IPS-11a (cell line): ENCODE results near the gene MYBPHL.

Experiments used
- H3K4me3 ChIP-seq: one replicate; pipeline ENCODE4 v1.5.1; 2013; ENCODE audit warnings: low read depth, low read length, control low read depth

The MYBPHL gene

DNA sequence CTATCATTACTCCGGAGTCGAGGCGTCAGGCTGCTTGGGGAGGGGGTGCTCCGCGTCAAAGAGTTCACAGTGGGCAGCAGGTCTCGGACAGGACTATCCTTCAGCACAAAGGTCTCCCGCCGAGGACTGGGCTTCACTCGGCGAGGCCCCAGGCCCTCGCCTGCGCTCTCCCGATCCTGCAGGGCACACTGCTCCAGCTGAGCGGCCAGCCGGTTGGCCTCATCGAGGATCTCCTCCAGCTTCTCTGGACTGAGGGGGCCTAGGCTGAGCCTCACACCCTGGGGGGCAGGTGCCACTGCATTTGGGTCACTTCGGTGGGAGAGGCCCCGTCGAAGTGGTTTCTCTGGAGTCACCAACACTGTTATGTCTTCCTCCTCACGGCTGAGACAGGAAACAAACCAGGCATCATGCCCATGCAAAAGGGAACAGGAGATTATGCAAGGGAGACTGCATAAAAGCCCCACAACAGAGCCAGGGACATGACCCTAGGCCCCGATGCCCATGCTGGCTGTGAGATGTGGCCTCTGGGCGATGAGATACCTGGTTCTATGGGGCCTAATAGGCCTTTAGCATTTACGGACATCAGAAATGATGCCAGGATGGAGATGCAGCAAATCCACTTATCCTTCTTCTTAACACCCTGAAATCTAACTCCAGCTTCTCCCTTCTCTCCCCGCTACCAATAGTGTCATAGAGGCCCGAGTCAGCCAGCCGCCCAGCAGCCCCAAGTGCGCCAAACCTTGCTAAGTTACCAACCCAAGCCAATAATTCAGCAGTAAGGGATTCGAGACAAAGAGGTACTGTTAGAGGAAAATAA lies 24.9 kb downstream of the MYBPHL start:
- H3K4me3 ChIP-seq = peak overlapping the region; percentile 86

DNA sequence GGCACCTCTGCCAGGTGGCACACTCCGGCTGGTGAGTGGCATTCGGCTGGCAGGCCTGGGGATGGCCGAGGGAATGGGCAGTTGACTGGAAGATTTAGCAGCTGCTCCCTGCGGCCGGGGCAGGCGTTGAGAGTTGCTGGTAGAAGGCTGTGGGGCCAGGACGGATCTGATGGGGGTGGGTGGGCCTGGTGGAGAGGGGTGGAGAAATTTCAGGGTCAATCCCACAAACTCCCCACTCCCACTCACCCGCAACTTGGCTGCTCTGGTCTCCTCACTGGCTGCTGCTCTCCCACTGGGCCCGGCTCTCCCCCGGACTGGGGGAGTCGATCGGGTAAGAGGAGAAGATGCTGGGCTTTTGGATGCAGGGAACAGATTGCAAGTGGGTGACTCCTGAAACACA lies 25.9 kb downstream of the MYBPHL start:
- no peak overlapping the region for H3K4me3 ChIP-seq

DNA sequence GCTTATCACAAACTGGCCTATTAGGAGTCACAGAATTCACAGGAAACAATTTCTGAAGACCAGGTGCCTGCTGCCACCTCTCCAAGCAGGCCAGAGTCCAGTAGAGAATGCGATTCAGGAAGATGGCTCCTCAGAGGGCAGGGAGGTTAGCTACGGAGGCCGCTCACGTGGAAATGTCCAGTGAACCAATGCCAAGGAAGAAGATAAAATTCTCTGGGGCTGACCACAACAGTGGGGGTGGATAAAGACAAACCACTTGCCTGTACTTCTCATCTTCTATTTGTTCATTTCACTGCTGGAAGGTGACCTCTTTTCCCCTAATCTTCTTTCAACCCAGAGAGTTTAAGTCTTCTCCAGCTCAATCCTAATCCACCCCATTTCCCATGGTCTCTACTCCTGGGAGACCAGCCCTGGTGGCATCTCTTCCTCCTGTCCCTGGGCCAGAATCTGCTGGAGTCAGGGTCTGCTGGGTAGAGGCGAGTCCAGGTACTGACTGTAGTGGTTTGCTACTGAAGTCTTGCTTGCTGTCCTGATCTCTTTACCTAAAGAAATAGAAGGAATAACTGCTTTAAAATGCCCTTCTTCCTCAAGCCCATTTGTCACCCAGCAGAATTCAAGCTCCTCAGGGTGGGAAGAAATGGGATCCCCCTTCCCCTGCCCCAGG lies 27.1 kb downstream of the MYBPHL start:
- H3K4me3 ChIP-seq = no peak overlapping the region

DNA sequence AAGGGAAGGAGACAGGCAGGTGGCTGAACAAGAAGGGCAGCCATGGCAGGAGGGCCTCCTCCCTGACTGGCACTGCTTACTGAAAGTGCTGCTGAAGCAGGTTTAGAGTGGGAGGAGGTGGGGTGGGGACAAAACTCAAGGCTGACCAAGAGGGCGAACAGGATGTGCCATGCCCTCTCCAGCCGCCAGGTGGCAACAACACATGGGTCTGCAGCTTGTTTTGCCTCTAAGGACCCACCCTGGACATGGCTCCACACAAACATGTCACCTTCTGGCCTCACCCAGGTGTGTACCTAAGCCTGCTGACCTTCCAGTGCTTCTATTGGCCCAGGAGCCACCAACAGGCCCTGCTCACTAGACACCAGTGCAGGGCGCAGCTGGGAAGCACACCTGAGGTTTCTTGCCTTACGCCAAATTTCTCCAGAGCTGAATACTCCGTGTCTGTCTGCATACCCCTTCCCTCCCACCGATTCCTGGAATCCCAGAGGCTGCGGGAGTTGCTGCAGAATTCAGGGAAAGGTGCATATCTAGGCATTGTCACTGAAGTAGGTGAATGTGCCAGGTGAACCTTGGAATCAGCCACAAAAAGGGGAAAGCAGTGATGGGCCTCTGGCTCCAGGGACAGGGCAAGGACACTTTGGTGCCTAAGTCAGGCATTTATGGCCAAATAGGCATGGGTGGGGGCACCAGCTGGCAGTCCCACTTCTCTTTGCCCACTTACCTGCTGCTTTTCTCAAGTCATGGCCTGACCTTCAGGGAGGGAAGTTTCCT lies 29.2 kb downstream of the MYBPHL start:
- no peak overlapping the region for H3K4me3 ChIP-seq

DNA sequence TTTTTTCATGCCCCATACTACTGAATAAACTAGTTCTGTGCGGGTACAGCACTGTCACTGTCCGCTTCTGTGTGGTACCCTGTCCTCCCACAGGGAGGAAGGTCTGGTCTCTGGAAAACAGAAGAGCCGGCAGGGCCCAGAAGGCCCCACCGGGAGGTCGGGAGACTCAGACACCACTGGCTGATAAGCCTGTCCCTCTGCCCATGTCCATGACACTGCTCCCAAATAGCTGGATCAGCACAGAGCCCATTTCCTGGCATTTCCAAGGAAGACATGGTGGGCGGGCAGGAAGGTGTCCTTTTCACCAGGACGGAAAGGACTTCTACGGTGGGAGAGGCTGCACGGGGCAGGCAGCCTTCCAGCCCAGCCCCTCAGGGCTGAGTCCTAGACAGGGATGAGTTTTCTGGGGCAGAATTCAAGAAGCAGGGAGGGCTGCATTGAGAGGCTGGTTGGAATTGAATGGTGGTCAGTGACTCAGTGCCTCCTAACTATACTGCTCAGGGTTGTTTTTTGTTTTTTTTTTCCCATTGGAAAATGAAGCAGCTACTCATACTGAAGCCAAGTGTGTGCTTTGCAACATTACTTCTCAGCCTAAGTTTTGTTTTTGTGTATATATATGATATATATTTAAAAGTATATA lies 31.0 kb downstream of the MYBPHL start:
- H3K4me3 ChIP-seq = no peak overlapping the region

DNA sequence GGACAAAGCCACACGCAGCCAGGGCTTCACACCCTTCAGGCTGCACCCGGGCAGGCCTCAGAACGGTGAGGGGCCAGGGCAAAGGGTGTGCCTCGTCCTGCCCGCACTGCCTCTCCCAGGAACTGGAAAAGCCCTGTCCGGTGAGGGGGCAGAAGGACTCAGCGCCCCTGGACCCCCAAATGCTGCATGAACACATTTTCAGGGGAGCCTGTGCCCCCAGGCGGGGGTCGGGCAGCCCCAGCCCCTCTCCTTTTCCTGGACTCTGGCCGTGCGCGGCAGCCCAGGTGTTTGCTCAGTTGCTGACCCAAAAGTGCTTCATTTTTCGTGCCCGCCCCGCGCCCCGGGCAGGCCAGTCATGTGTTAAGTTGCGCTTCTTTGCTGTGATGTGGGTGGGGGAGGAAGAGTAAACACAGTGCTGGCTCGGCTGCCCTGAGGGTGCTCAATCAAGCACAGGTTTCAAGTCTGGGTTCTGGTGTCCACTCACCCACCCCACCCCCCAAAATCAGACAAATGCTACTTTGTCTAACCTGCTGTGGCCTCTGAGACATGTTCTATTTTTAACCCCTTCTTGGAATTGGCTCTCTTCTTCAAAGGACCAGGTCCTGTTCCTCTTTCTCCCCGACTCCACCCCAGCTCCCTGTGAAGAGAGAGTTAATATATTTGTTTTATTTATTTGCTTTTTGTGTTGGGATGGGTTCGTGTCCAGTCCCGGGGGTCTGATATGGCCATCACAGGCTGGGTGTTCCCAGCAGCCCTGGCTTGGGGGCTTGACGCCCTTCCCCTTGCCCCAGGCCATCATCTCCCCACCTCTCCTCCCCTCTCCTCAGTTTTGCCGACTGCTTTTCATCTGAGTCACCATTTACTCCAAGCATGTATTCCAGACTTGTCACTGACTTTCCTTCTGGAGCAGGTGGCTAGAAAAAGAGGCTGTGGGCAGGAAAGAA lies 32.0 kb downstream of the MYBPHL start:
- no peak overlapping the region for H3K4me3 ChIP-seq

DNA sequence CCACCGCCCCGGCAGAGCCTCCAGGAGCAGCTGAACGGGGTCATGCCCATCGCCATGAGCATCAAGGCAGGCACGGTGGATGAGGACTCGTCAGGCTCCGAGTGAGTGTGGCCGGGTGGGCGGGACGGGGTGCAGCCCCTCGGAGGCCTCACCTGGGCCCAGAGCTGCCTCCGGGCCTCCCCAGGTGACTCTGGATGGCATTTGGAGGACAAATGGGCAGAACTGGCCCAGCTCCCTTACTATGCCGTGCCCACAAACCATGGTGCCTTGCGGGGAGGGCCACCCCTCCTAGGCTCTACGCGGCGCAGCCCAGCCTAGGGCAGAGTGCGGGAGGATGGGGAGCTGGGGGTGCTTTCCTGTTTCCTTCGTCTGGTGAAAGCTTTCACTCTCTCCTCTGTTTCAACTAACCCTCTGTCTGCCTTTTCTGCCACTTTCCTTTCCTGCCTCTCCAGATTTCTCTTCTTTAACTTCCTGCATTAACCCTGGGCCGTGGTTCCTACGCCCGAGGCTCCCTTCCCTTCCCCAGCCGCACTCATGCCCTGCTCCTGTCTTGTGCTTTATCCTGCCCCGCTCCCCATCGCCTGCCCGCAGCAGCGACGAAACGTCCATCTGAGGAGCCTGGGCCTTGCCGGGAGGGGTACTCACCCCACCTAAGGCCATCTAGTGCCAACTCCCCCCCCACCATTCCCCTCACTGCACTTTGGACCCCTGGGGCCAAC lies 33.1 kb downstream of the MYBPHL start:
- no peak overlapping the region for H3K4me3 ChIP-seq

DNA sequence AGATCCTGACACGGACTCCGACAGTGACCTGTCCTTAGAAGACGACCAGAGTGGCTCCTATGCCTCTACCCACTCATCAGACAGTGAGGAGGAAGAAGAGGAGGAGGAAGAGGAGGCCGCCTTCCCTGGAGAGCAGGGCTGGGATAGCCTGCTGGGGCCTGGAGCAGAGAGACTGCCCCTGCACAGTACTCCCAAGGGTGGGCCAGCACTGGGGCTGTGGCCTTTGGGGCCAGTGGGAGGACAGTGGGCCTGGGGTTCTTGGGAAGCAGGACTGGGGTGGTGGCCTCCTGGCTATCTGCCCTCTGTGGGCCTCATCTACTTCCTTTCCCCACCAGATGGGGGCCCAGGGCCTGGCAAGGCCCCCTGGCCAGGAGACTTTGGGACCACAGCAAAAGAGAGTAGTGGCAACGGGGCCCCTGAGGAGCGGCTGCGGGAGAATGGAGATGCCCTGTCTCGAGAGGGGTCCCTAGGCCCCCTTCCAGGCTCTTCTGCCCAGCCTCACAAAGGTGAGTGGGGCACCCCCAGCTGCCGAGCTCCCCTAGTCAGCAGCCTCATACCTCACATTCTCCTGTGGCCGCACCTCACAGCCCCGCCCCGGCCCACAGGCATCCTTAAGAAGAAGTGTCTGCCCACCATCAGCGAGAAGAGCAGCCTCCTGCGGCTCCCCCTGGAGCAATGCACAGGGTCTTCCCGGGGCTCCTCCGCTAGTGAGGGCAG lies 33.8 kb downstream of the MYBPHL start:
- no peak overlapping the region for H3K4me3 ChIP-seq

DNA sequence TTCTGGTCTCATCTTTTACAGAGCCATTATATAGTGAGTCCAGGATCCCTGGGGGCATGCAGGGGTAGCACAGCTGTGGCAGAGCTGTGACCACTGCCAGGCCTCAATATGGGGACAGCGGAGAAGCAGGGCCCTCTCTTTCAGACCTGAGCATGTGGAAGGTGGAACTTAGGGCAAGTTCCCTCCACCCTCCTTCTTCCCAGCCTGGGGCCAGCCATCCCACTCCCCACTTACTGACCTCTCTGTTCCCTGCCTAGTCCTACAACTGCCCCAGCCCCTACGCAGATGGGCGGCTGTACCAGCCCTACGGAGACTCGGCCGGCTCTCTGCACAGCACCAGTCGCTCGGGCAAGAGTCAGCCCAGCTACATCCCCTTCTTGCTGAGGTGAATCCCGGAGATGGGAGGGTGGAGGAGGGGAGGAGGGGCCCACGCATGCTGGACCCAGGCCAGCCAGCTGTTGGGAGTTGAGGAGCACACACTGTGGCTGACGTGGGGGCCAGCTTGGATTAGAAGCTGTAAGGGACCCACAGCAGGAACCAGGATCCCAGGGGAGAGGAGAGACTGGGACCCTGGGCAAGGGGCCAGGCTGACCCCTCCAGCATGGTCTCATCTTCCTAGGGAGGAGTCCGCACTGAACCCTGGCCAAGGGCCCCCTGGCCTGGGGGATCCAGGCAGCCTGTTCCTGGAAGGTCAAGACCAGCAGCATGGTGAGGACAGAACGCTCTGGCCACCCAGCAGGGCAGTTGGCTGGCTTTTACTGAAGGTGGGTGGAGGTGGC lies 34.6 kb downstream of the MYBPHL start:
- H3K4me3 ChIP-seq = no peak overlapping the region

DNA sequence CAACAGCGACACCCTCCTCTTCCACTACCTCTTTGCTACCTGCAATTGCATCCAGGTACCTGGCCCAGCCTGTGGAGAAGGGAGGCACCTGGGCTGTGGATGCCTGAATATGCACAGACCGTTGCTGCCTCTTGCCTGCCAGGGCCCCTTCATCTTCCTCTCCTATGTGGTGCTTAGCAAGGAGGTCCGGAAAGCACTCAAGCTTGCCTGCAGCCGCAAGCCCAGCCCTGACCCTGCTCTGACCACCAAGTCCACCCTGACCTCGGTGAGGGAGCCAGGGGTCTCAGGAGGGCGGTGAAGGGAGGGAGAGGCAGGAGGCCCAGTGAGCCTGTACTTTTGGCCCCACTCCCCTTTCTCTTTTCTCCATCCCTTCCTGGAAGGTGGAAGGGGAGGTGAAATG lies 35.4 kb downstream of the MYBPHL start:
- H3K4me3 ChIP-seq = no peak overlapping the region

DNA sequence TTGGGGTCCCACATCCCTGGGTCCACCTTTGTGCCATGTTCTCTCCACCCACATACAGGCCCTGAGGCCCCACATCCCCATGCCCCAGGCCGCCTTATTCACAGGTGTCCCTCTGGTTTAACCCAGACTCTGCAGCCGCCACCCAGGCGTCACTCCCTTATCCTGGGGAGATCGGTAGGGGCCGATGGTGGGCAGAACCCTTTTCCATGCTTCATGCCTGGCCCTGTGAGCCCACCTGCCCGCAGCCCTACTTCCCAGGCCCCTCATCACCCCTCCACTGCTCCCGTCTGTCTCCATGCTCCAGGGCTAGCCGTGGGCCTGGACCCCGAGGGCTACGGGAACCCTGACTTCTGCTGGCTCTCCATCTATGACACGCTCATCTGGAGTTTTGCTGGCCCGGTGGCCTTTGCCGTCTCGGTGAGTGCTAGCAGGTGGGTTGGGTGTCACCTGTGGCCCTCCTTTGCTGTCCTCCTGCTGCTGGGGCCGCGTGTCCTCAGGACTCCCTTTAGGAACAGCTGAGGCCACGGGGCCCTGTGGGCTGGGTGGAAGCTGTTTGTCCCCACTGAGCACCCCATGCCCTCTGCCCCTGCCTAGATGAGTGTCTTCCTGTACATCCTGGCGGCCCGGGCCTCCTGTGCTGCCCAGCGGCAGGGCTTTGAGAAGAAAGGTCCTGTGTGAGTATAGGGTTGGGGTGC lies 36.0 kb downstream of the MYBPHL start:
- H3K4me3 ChIP-seq = no peak overlapping the region

DNA sequence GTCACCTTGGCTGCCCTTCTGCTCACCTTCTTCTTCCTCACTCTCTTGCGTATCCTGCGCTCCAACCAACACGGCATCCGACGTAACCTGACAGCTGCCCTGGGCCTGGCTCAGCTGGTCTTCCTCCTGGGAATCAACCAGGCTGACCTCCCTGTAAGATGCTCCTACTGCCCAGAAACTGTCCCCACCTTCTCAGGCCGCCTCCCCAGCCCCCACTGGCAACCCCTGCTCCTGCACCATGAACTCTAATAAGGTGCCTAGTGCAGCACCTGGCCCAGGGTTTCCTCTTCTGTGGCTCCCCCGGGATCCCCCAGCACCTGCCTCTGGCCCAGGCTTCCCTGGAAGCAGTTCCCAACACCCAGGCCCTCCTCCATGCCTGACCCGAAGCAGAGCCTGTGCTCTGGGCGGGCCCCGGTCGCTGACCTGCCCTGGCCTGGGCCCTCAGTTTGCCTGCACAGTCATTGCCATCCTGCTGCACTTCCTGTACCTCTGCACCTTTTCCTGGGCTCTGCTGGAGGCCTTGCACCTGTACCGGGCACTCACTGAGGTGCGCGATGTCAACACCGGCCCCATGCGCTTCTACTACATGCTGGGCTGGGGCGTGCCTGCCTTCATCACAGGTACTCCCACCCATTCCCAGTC lies 36.7 kb downstream of the MYBPHL start:
- H3K4me3 ChIP-seq = no peak overlapping the region

DNA sequence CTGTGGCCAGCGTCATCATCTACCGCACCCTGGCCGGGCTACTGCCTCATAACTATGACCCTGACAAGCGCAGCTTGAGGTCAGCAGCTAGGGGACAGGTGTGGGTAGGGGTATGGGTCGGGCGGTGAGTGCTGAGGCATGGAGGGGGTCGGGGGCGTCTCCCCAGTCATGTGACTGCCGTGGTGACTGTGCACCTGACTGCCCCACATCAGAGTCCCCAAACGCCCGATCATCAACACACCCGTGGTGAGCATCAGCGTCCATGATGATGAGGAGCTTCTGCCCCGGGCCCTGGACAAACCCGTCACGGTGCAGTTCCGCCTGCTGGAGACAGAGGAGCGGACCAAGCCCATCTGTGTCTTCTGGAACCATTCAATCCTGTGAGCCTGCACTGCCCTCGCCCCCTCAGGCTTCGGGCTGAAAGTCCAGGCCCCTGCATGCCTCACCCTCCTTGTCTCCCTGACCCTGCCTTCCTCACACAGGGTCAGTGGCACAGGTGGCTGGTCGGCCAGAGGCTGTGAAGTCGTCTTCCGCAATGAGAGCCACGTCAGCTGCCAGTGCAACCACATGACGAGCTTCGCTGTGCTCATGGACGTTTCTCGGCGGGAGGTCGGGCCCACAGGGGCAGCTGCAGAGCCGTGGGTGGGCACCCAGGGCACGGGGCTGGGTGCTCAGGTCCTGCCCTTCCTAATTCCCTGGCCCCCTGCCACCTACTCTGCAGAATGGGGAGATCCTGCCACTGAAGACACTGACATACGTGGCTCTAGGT lies 37.4 kb downstream of the MYBPHL start:
- H3K4me3 ChIP-seq = no peak overlapping the region

DNA sequence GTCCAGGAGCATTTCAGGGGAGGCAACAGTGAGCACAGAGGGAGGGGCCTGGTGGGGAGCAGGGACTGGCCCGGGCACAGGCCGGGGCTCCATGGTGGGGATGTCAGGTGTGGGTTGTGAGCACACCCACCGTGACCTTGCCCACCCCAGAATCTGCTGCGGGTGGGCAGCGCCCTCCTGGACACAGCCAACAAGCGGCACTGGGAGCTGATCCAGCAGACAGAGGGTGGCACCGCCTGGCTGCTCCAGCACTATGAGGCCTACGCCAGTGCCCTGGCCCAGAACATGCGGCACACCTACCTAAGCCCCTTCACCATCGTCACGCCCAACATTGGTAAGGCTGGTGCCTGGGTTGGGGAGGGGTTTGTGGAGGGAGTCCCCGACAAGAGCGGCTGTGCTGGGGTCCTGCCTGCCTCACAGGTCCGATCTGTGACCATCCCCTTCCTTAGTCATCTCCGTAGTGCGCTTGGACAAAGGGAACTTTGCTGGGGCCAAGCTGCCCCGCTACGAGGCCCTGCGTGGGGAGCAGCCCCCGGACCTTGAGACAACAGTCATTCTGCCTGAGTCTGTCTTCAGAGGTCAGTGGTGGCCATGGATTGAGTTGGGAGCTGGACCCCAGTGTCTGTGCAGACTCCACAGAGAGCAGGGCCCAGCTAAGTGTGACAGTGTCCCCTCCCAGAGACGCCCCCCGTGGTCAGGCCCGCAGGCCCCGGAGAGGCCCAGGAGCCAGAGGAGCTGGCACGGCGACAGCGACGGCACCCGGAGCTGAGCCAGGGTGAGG lies 38.2 kb downstream of the MYBPHL start:
- no peak overlapping the region for H3K4me3 ChIP-seq

DNA sequence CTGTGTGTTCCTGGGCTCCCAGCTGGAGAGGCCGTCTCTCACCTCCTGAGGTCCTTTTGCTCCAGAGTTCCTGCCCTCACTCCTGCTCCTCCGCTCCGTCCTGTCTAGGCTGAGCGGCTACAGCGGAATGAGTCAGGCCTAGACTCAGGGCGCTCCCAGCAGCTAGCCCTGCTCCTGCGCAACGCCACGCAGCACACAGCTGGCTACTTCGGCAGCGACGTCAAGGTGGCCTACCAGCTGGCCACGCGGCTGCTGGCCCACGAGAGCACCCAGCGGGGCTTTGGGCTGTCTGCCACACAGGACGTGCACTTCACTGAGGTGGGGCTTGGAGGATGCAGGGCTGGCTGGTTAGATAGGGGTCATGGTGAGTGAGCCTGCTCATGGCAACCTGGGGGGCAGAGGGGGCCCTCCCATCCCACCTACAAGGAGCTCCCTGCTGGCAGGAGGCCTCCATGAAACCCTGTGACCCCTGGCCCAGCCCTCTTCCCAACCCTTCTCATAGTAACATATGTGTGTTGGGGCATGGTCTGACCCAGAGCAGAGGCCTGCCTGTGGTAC lies 39.0 kb downstream of the MYBPHL start:
- no peak overlapping the region for H3K4me3 ChIP-seq
